Activated T-helper 1 cell treated with anti-CD3 and anti-CD28 coated beads, Interleukin-12 subunit alpha, Interleukin-12 subunit beta, Interleukin-2, Interleukin-4 antibody, amounts not matched to agents 30 ng/mL and 10 ng/mL and 1 ng/mL, durations not matched to agents 14 hours and 24 hours and 36 hours (primary cell): ENCODE measurements around the gene KCNA5. TPM values are rescaled to one million over a fixed set of nuclear protein-coding genes. Genes with fewer than 3 reads are reported as not detected.
A peak's percentile ranks its signal among the peaks of the same experiment; 100 is the strongest.

Experiments used
- DNase-seq: peaks from one replicate; pipeline ENCODE4 v3.0.0; 2021; ENCODE audit warnings: low spot score
- H3K27ac Mint-ChIP-seq: one replicate; pipeline ENCODE4 v1.8.0; 2021; ENCODE audit warnings: mild to moderate bottlenecking, mixed read lengths
- H3K27me3 Mint-ChIP-seq: one replicate; pipeline ENCODE4 v1.8.0; 2022; ENCODE audit warnings: mild to moderate bottlenecking, moderate library complexity, mixed read lengths; ENCODE audit not compliant: insufficient read depth
- H3K36me3 Mint-ChIP-seq: one replicate; pipeline ENCODE4 v1.8.0; 2021; ENCODE audit warnings: low read depth, mixed read lengths
- H3K4me1 Mint-ChIP-seq: one replicate; pipeline ENCODE4 v1.8.0; 2021; ENCODE audit warnings: low read depth, mixed read lengths
- H3K4me3 Mint-ChIP-seq: one replicate; pipeline ENCODE4 v1.8.0; 2021; ENCODE audit warnings: mild to moderate bottlenecking, moderate library complexity, mixed read lengths
- H3K9me3 Mint-ChIP-seq: one replicate; pipeline ENCODE4 v1.8.0; 2021; ENCODE audit warnings: mixed read lengths
- intact Hi-C: fragments of 100-400 bp; cut with micrococcal nuclease; formaldehyde crosslinking; loops from one replicate; pipeline ENCODE4 v1.15.1; 2024
- total RNA-seq: library from RNA; stranded (reverse); gene quantifications from 2 replicates; pipeline ENCODE4 v1.2.3, GENCODE V29; 2022

KCNA5 gene
- total RNA-seq, 1 donor from 2014 or later: not detected

- H3K36me3 Mint-ChIP-seq: no peaks in the 10 kb centered on the region
- H3K9me3 Mint-ChIP-seq: no peaks in the 10 kb centered on the region
- no peak overlapping the region for H3K4me3 Mint-ChIP-seq
- H3K27me3 Mint-ChIP-seq: no peaks in the 10 kb centered on the region
- no peak for DNase-seq
- no peak overlapping the region for H3K27ac Mint-ChIP-seq
- intact Hi-C loops: no loop called here
- peaks cover 9% of the 10 kb centered on the region for H3K4me1 Mint-ChIP-seq
These were observed 10.9 kb upstream of the KCNA5 start for GRCh38 chr12:5032821-5033220.

DNA sequence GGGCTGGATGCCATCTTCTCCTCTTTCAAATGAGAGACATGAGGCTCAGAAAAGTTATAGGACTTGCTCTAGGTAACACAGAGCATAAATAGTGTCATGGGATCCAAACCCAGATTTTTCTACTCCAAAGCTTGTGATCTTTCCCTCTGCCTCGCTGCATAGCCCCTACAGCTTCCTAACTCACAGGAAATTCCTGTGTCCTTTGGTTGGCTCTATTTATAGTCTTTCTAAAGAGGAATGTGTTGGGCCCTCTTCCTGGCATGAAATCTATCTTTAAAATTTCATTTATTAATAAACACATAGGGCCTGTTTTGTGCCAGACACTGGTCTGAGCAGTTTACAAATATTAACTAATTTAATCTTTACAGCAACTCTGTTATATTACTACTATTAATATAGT lies 9.8 kb upstream of the KCNA5 start:
- Mint-ChIP-seq H3K4me1 (peaks cover 9% of the 10 kb centered on the region), H3K27me3 (peaks cover 3% of the 10 kb centered on the region), H3K4me3 (no peak overlapping the region), H3K27ac (no peak overlapping the region), H3K36me3 (no peaks in the 10 kb centered on the region), H3K9me3 (no peaks in the 10 kb centered on the region)
- intact Hi-C loops: no loop called here
- no peak for DNase-seq

DNA sequence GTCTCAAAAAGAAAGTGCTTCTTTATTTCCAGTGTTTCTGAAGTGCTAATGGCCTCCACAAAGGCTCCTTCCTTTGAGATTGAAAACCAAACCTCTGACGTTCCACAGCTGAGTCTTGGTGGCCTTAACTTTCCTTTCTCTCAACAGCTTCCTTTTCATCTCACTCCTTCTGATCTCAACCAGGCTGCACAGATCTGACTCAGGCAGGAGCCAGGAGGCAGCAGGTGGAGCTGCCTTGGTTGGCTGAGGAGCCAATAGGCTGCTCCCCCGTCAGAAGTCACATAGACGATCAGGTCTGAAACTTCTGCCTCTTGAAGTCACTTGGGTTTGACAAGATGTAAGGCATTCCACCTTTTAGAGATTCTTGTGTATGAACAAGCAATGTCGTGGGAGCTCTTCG lies 9.1 kb upstream of the KCNA5 start:
- Mint-ChIP-seq H3K4me3 (no peak overlapping the region), H3K36me3 (no peaks in the 10 kb centered on the region), H3K4me1 (peaks cover 9% of the 10 kb centered on the region), H3K27me3 (peaks cover 6% of the 10 kb centered on the region), H3K9me3 (no peaks in the 10 kb centered on the region), H3K27ac (no peak overlapping the region)
- DNase-seq: peak; percentile 3
- intact Hi-C loops: no loop called here

- intact Hi-C loops: no loop called here
- H3K27ac Mint-ChIP-seq: no peak overlapping the region
- H3K27me3 Mint-ChIP-seq: peaks cover 9% of the 10 kb centered on the region
- DNase-seq: no peak
- no peak overlapping the region for H3K4me3 Mint-ChIP-seq
- no peaks in the 10 kb centered on the region for H3K36me3 Mint-ChIP-seq
- no peaks in the 10 kb centered on the region for H3K9me3 Mint-ChIP-seq
- H3K4me1 Mint-ChIP-seq: peaks cover 9% of the 10 kb centered on the region
These were observed 8.1 kb upstream of the KCNA5 start for GRCh38 chr12:5035618-5036017.

GRCh38 chr12:5036031-5036430 lies 7.6 kb upstream of the KCNA5 start:
- Mint-ChIP-seq H3K9me3 (no peaks in the 10 kb centered on the region), H3K4me3 (no peak overlapping the region), H3K36me3 (no peaks in the 10 kb centered on the region), H3K27ac (no peak overlapping the region), H3K4me1 (peaks cover 9% of the 10 kb centered on the region), H3K27me3 (peaks cover 13% of the 10 kb centered on the region)
- intact Hi-C loops: no loop called here
- no peak for DNase-seq

DNA sequence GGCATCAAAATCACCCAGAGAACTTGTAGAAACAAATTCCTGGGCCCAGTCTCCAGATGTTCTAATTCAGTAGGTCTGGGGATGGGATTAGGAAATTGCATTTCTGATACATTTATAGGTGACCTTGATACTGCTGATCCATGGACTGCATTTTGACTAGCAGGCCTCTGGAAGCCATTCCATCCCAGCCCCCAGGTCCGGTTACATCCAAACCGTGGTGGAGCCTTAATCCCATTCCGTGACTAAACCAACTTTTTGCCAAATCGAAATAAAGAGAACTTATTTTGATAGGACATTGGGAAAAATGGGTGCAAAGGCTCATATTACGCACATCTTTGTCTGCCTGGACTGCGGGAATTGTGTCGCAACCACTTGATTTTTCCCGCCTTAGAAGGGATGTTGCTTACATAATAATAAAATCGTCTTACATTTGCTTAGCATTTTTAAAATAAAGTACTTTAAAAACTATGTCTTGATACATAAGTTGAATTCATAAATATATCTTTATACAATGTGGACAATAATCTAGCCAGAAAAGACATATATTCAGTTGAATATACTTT lies 5.8 kb upstream of the KCNA5 start:
- peaks cover 28% of the 10 kb centered on the region for H3K27me3 Mint-ChIP-seq
- intact Hi-C loops: no loop called here
- peaks cover 9% of the 10 kb centered on the region for H3K4me1 Mint-ChIP-seq
- no peaks in the 10 kb centered on the region for H3K9me3 Mint-ChIP-seq
- H3K36me3 Mint-ChIP-seq: no peaks in the 10 kb centered on the region
- no peak overlapping the region for H3K4me3 Mint-ChIP-seq
- DNase-seq: no peak
- H3K27ac Mint-ChIP-seq: no peak overlapping the region

GRCh38 chr12:5038781-5039311 lies 4.8 kb upstream of the KCNA5 start:
- H3K4me1 Mint-ChIP-seq: peaks cover 9% of the 10 kb centered on the region
- H3K27me3 Mint-ChIP-seq: peaks cover 33% of the 10 kb centered on the region
- intact Hi-C loops: no loop called here
- no peak overlapping the region for H3K27ac Mint-ChIP-seq
- H3K36me3 Mint-ChIP-seq: no peaks in the 10 kb centered on the region
- H3K4me3 Mint-ChIP-seq: no peak overlapping the region
- no peak for DNase-seq
- no peaks in the 10 kb centered on the region for H3K9me3 Mint-ChIP-seq

DNA sequence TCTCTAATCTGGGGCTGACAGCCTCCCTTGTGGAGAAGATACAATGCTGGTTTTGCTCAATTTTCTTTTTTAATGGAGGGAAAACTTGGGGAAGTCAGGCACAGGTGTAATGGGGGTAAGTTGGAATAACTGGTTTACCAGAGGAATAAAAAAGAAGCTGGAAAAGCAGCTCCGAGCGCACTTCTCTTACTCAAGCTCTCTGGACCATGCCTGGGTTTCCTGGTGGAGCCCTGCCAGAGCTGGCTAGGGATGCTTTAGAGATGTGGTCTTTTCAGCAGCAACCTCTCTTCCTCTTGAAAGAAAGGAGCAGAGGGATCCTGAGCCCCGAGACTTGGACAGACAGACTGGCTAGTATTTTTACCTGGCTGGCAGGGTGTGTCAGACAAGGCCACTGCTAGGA lies 3.9 kb upstream of the KCNA5 start:
- no peak for DNase-seq
- no peaks in the 10 kb centered on the region for H3K36me3 Mint-ChIP-seq
- no peaks in the 10 kb centered on the region for H3K9me3 Mint-ChIP-seq
- peaks cover 33% of the 10 kb centered on the region for H3K27me3 Mint-ChIP-seq
- peaks cover 4% of the 10 kb centered on the region for H3K4me1 Mint-ChIP-seq
- no peak overlapping the region for H3K4me3 Mint-ChIP-seq
- no peak overlapping the region for H3K27ac Mint-ChIP-seq
- intact Hi-C loops: no loop called here

DNA sequence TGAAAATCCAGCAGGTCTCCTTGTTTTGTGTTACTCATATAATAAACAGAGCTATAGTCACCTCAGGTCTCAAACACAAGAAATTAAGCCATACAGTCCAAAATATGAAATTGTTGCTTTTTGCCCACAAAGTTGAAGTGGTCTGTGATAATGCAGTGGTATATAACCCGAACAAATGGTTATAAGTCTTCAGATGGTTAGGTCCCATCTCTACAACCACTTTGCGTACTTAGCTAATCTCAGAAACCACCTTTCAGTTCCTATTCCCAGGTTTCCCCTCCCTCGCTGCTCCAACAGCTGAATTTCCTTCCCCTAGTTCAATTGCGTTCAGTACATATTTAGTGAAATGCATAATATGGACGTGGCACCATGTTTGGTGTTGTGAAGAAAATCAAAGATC lies 3.3 kb upstream of the KCNA5 start:
- Mint-ChIP-seq H3K27ac (no peak overlapping the region), H3K4me3 (no peak overlapping the region), H3K4me1 (no peaks in the 10 kb centered on the region), H3K9me3 (no peaks in the 10 kb centered on the region), H3K27me3 (peaks cover 36% of the 10 kb centered on the region), H3K36me3 (no peaks in the 10 kb centered on the region)
- intact Hi-C loops: no loop called here
- DNase-seq: no peak

- intact Hi-C loops: no loop called here
- Mint-ChIP-seq H3K27ac (no peak overlapping the region), H3K27me3 (peaks cover 35% of the 10 kb centered on the region), H3K4me3 (no peak overlapping the region), H3K4me1 (no peaks in the 10 kb centered on the region), H3K36me3 (no peaks in the 10 kb centered on the region), H3K9me3 (no peaks in the 10 kb centered on the region)
- DNase-seq: no peak
These were observed 979 bp downstream of the KCNA5 start for GRCh38 chr12:5044420-5045295.

- intact Hi-C loops: no loop called here
- H3K36me3 Mint-ChIP-seq: no peaks in the 10 kb centered on the region
- no peak overlapping the region for H3K27ac Mint-ChIP-seq
- no peaks in the 10 kb centered on the region for H3K9me3 Mint-ChIP-seq
- H3K4me1 Mint-ChIP-seq: no peaks in the 10 kb centered on the region
- DNase-seq: no peak
- H3K27me3 Mint-ChIP-seq: peaks cover 25% of the 10 kb centered on the region
- no peak overlapping the region for H3K4me3 Mint-ChIP-seq
These were observed 3.4 kb downstream of the KCNA5 start for GRCh38 chr12:5047094-5047493.

GRCh38 chr12:5047729-5048128 lies 4.0 kb downstream of the KCNA5 start:
- no peak overlapping the region for H3K27ac Mint-ChIP-seq
- H3K4me3 Mint-ChIP-seq: no peak overlapping the region
- no peaks in the 10 kb centered on the region for H3K36me3 Mint-ChIP-seq
- H3K4me1 Mint-ChIP-seq: no peaks in the 10 kb centered on the region
- intact Hi-C loops: no loop called here
- H3K9me3 Mint-ChIP-seq: no peaks in the 10 kb centered on the region
- peaks cover 19% of the 10 kb centered on the region for H3K27me3 Mint-ChIP-seq
- DNase-seq: no peak

DNA sequence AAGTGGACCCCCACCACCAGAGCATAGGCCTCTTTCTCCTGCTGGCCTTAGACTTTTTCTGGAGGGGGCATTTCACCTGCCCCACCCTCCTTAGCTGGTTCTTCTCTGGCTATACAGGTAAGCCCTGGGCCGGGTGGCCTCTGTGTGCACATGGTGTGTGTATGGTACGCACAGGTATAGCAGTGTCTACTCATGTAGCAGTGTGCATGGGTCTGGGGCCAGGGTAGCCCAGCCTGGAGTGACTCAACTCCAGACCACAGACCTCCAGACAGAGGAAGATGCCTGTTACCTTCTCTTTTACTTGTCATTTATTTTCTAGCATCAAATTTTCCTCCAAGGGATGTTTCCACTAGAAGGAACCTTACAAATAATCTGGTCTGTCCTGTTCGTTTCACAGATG lies 6.9 kb downstream of the KCNA5 start:
- Mint-ChIP-seq H3K4me3 (no peak overlapping the region), H3K27ac (no peak overlapping the region), H3K36me3 (no peaks in the 10 kb centered on the region), H3K4me1 (no peaks in the 10 kb centered on the region), H3K9me3 (no peaks in the 10 kb centered on the region), H3K27me3 (peaks cover 10% of the 10 kb centered on the region)
- DNase-seq: no peak
- intact Hi-C loops: no loop called here
